A549 (cell line): ENCODE data around the gene PPY.

ENCODE experiments used
- CHD2 ChIP-seq: fragments of 150-350 bp; IDR thresholded peaks from 2 replicates; pipeline ENCODE4 v1.6.1; 2014; ENCODE audit warnings: low read length; ENCODE audit not compliant: partially characterized antibody
- CHD4 ChIP-seq: fragments of 200-600 bp; sonication (generic); IDR thresholded peaks from 2 replicates; pipeline ENCODE4 v1.6.1; 2016; ENCODE audit warnings: antibody characterized with exemption, mild to moderate bottlenecking, borderline replicate concordance
- FOSB ChIP-seq: fragments of 250-450 bp; sonication (Bioruptor Pico); IDR thresholded peaks from 2 replicates; pipeline ENCODE4 v1.5.0; 2020; ENCODE audit warnings: mild to moderate bottlenecking, moderate library complexity
- MAZ ChIP-seq: fragments of 150-350 bp; IDR thresholded peaks from 2 replicates; pipeline ENCODE4 v1.6.1; 2014; ENCODE audit warnings: antibody characterized with exemption, low read depth, low read length, borderline replicate concordance
- PHF8 ChIP-seq: fragments of 200-600 bp; sonication (generic); IDR thresholded peaks from 2 replicates; pipeline ENCODE4 v1.6.1; 2016; ENCODE audit warnings: low read depth, mild to moderate bottlenecking, antibody characterized with exemption, moderate library complexity, borderline replicate concordance
- POLR2A ChIP-seq: IDR thresholded peaks from 2 replicates; pipeline ENCODE4 v1.6.1; 2012; ENCODE audit warnings: mild to moderate bottlenecking, low read length
- RAD21 ChIP-seq, 2 experiments: fragments of >200 bp in 1 of 2; sonication (Bioruptor Twin) in 1 of 2; formaldehyde crosslinking in 1 of 2; IDR thresholded peaks in 1 of 2; conservative IDR thresholded peaks in 1 of 2; 2 replicates in 1 of 2; 3 replicates in 1 of 2; pipeline ENCODE4 v1.6.1; 2012 to 2018; ENCODE audit warnings: inconsistent platforms in 1 of 2
- RARB ChIP-seq: fragments of 250-450 bp; sonication (Bioruptor Pico); IDR thresholded peaks from 2 replicates; pipeline ENCODE4 v1.8.0; 2021; ENCODE audit warnings: mild to moderate bottlenecking, moderate library complexity
- USF2 ChIP-seq: fragments of 450-650 bp; IDR thresholded peaks from 2 replicates; pipeline ENCODE4 v1.6.1; 2014; ENCODE audit warnings: antibody characterized with exemption
- ZFP36 ChIP-seq: fragments of 450-650 bp; IDR thresholded peaks from 2 replicates; pipeline ENCODE4 v1.6.1; 2014; ENCODE audit warnings: borderline replicate concordance; ENCODE audit not compliant: partially characterized antibody
- TF ChIP-seq, protein P1 (sequence below): fragments of >200 bp; sonication (Bioruptor Twin); formaldehyde crosslinking; IDR thresholded peaks from 3 replicates; pipeline ENCODE4 v1.5.1; 2016

DNA sequence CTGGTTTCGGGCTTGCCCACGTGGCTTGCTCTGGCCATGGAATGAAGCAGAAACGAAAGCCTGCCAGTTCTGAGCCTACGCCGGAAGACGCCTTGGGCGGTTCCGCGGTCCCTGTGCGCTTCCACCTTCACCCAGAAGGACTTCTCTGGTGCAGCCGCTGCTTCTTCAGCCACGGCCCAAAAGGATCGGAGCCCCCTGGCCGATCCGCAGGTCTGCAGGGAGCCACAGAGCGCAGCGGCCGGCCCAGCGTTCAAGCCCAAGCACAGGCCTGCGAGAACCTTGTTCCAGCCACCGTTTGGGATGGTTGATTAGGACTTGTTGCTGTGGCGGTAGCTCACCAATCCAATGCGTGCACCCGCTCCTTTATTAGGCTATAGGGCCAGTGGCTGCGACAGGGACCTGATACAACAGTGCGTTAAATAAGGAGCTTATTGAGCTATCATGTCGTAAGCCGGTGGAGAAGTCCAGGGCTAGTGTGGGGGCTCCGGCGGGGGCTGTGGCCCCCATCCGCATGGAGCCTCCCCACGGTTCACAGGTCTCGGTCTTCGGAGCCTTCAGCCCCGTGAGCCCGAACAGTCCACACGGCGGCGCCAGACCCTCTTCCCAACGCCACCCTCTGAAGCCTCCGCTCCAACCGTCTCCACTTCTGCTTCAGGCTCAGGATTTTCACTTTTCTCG is 24.8 kb downstream of the PPY start:
- no peak for TF ChIP-seq POLR2A
- TF ChIP-seq, protein P1, sequence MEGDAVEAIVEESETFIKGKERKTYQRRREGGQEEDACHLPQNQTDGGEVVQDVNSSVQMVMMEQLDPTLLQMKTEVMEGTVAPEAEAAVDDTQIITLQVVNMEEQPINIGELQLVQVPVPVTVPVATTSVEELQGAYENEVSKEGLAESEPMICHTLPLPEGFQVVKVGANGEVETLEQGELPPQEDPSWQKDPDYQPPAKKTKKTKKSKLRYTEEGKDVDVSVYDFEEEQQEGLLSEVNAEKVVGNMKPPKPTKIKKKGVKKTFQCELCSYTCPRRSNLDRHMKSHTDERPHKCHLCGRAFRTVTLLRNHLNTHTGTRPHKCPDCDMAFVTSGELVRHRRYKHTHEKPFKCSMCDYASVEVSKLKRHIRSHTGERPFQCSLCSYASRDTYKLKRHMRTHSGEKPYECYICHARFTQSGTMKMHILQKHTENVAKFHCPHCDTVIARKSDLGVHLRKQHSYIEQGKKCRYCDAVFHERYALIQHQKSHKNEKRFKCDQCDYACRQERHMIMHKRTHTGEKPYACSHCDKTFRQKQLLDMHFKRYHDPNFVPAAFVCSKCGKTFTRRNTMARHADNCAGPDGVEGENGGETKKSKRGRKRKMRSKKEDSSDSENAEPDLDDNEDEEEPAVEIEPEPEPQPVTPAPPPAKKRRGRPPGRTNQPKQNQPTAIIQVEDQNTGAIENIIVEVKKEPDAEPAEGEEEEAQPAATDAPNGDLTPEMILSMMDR, result peak; percentile 25; the same call in 1 of the 3 replicates
- TF ChIP-seq CHD2, result no peak
- no peak for TF ChIP-seq RARB (CRISPR knock-in tag)
- TF ChIP-seq RAD21 (conservative IDR thresholded peaks at IDR 0.05 in 1 of 2, IDR thresholded peaks at IDR 0.05 in 1 of 2), result peak in 1 of 2 experiments; percentile 54; a peak in 3 of 5 replicates
- no peak for TF ChIP-seq USF2
- TF ChIP-seq ZFP36, result no peak
- no peak for TF ChIP-seq MAZ
- TF ChIP-seq PHF8, result no peak
- TF ChIP-seq FOSB, result no peak
- TF ChIP-seq CHD4, result no peak
